T-helper 2 cell (primary cell): ENCODE results near the gene OCEL1.
"Not testable (repeated sequence)": the region's sequence is repeated elsewhere in the genome, so short reads cannot be mapped to it uniquely, and the experiment has no call there.

Experiments used
- DNase-seq, 5 experiments: peaks; one replicate each; pipeline versions ENCODE4 v3.0.0 to v3.0.0-alpha.2; 2012 to 2022

Gene OCEL1

DNA sequence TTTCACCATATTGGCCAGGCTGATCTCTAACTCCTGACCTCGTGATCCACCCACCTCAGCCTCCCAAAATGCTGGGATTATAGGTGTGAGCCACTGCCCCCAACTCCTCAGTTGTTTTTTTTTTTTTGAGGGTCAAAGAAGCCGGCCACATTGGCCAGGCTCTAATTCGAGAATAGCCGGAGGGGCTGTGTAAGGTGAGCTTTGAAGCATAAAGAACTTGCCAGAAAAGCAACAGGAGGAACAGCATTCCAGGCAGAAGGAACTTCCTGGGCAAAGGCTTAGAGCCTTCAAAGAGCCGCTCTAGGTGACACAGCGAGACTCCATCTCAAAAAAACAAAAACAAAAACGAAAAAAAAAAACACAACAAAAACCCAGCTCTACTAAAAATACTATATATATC is 40.0 kb downstream of the OCEL1 start:
- no peak for DNase-seq

DNA sequence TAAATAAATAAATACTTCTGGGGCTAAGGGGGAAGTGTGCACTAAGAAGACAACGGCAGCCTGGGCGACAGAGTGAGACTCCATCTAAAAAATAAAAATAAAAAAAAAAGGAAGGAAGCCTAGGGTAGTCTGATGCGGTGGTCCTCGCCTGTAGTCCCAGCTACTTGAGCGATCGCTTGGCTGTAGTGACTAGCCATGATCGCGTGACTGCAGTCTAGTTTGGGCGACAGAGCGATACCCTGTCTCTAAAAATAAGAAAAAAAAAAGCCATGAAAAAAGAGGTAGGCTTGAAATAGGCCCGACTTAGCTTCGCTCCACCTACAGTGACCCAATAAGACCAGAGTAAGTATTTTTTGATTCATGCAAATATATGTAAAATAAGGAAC is 40.6 kb downstream of the OCEL1 start:
- no peak for DNase-seq

DNA sequence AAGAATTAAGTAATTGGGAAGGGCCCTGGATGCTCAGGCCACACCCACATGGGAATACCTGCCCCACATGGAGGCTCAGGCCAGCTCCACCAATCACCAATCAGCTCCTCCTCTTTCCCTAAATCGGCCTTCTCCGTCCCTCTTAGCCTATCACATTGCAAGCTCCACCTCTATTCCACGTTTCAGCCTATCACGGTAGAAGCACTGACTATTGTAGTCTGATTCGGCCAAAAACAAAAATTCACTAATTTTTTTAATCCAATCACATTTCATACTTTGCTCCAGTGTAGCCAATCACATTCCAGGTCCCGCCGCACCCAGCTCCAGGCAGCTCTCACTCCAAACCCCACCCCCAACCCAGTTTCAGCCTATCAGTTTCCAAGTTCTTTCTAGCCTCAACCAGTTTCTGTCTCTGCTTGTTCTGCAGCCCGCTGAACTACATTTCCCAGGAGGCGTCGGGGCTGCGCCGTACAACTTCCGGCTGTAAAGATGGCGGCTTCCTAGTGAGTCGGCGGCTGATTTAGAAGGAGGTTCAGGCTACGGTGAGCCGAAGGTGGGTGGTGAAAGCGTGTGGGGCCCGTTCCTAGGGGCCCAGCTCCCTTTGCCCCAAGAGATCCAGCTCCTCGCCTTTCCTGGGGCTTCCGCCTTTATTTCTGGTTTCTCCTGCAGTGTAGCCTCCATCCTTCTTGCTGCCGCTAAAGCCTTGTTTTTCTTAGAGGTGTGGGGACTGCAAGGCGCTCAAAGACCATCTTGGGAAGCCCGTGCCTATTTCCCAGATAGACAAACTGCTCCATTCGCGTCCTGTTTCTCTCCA is 41.2 kb downstream of the OCEL1 start, which contains the start of gene BABAM1:
TSS of gene BABAM1 (plus strand) at position 469 of the 814 bp plus-strand sequence. CDS start 1,364 bp downstream, outside the sequence.
- peak; percentile 70 to 99 (median 92) for DNase-seq

DNA sequence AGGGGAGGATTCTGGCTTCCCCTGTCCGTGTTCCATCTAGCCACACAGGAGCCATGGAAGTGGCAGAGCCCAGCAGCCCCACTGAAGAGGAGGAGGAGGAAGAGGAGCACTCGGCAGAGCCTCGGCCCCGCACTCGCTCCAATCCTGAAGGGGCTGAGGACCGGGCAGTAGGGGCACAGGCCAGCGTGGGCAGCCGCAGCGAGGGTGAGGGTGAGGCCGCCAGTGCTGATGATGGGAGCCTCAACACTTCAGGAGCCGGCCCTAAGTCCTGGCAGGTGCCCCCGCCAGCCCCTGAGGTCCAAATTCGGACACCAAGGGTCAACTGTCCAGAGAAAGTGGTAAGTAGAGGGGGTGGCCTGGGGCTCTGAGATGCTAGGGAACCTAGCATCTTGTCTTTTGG is 42.7 kb downstream of the OCEL1 start:
- no peak for DNase-seq

DNA sequence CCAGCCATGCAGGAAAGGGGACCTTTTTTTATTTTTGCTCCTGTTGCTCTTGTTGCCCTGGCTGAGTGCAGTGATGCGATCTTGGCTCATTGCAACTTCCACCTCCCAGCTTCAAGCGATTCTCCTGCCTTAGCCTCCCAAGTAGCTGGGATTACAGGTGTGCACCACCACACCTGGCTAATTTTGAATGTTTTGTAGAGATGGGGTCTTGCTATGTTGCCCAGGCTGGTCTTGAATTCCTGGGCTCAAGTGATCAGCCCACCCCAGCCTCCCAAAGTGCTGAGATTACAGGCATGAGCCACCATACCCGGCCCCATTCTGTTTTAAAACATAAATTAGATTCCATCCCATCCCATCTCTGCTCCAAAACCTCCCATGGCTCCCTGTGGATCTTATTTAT is 48.9 kb downstream of the OCEL1 start:
- DNase-seq, result not testable (repeated sequence)

DNA sequence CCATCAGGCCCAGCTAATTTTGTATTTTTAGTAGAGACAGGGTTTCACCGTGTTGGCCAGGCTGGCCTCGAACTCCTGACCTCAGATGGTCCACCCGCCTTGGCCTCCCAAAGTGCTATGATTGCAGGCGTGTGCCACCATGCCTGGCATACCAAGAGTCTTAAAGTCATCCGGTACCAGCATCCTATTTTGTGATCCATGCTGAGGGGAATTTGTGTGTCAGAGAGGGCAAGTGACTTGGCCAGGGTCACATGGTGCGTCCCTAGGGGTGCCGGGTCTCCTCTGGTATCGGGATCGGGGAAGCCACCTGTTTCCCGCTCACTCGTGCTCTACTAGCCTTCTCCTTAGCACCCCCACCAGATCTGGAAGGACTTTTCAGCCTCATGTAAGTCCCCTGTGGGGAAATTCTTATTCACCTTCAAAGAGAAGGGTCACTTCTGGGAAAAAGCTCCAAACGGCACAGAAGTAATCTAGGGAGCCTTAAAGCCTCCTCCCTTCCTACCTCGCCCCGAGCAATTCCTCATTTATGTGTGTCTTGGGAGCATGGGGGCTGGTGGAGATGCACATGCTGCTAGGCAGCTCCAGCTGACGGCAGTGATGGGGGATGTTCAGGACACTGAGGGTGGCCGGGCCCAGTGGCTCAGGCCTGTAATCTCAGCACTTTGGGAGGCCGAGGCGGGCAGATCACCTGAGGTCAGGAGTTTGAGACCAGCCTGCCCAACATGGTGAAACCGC is 49.6 kb downstream of the OCEL1 start:
- DNase-seq, result no peak
